ENCODE data around the gene HTRA1.

HTRA1 gene

DNA sequence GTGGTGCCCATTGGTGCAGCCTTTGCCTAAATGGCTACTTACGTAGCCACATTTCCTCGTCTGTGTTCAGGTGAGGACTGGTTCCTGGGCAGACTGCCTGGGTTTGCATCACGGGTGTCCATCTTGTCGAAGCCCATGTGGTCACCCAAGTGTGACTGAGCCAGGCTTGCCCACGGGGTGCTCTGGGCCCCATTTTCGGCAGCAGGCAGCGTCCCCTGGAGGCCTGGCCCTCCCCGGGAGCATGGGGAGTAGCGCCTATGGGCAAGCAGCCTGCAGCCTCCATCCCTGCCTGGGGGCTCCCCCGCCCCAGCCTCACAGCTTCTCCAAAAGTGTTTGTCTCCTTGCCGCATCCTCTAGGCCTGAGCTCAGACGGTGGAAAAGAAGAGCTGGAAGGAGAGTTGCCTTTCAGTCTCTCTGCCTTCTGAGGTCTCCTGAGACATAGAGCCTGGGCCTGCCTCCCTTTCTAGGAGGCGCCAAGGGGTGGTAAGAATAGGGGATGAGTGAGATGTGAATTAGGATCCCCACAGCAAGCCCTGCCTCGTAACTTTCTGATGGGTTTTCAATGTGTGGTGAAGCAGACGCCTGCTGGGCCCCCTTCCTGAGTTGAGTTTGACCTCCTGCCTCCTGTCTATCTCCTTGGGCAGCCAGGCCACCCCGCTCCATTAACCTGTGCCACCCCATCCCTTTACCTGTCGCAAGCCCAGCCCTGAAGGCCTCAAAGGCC lies 42.7 kb downstream of the HTRA1 start:
- Histone ChIP-seq H3K9ac (ENCODE audit: low read length) (no peak overlapping the region), H3K9me2 (ENCODE audit: low read depth, low read length) (no peaks in the 10 kb centered on the region), H3F3A (ENCODE audit: insufficient read depth, low read length) (no peaks in the 10 kb centered on the region), H3K4me3 (ENCODE audit: low read depth, low read length, poor library complexity, severe bottlenecking) (no peak overlapping the region), H3K4me1 (ENCODE audit: insufficient read depth, low read length, severe bottlenecking) (no peaks in the 10 kb centered on the region), H4K20me1 (ENCODE audit: insufficient read depth, low read length) (no peaks in the 10 kb centered on the region), H3K79me2 (ENCODE audit: insufficient read depth, low read length) (no peaks in the 10 kb centered on the region), H3K27ac (ENCODE audit: low read depth, low read length, poor library complexity, severe bottlenecking) (no peak overlapping the region), H2AFZ (ENCODE audit: low read length) (no peak overlapping the region), H3K4me2 (ENCODE audit: low read length) (no peak overlapping the region), H3K36me3 (ENCODE audit: insufficient read depth, low read length) (no peaks in the 10 kb centered on the region), H3K9me3 (ENCODE audit: low read length) (no peaks in the 10 kb centered on the region), H3K27me3 (ENCODE audit: insufficient read depth, low read length) (no peaks in the 10 kb centered on the region)
- no peak for TF ChIP-seq EZH2 (IDR thresholded peaks at IDR 0.05; ENCODE audit: borderline replicate concordance, low read length)
- TF ChIP-seq, protein P1, sequence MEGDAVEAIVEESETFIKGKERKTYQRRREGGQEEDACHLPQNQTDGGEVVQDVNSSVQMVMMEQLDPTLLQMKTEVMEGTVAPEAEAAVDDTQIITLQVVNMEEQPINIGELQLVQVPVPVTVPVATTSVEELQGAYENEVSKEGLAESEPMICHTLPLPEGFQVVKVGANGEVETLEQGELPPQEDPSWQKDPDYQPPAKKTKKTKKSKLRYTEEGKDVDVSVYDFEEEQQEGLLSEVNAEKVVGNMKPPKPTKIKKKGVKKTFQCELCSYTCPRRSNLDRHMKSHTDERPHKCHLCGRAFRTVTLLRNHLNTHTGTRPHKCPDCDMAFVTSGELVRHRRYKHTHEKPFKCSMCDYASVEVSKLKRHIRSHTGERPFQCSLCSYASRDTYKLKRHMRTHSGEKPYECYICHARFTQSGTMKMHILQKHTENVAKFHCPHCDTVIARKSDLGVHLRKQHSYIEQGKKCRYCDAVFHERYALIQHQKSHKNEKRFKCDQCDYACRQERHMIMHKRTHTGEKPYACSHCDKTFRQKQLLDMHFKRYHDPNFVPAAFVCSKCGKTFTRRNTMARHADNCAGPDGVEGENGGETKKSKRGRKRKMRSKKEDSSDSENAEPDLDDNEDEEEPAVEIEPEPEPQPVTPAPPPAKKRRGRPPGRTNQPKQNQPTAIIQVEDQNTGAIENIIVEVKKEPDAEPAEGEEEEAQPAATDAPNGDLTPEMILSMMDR (IDR thresholded peaks at IDR 0.05; ENCODE audit: low read length): no peak

DNA sequence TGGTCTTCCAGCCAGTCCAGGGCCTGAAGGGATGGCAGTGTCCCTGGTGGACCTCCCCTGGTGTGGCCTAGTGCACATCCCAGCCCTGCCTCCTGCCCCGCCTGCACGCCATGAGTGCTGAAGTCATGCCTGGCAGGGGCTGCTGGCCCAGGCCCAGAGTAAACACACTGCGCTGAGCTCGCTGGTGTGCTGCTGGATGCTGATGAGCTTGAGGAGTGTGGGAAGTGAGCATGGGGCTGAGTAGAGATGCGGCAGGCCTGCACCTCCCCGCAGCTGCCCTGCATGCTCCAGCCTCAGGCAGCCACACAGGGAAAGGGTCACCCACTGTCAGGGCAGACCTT lies 43.2 kb downstream of the HTRA1 start:
- Histone ChIP-seq H3K9me3 (ENCODE audit: low read length) (no peaks in the 10 kb centered on the region), H3F3A (ENCODE audit: insufficient read depth, low read length) (no peaks in the 10 kb centered on the region), H3K36me3 (ENCODE audit: insufficient read depth, low read length) (no peaks in the 10 kb centered on the region), H3K4me3 (ENCODE audit: low read depth, low read length, poor library complexity, severe bottlenecking) (no peak overlapping the region), H3K9ac (ENCODE audit: low read length) (no peak overlapping the region), H3K4me1 (ENCODE audit: insufficient read depth, low read length, severe bottlenecking) (no peaks in the 10 kb centered on the region), H3K4me2 (ENCODE audit: low read length) (no peak overlapping the region), H4K20me1 (ENCODE audit: insufficient read depth, low read length) (no peaks in the 10 kb centered on the region), H3K27me3 (ENCODE audit: insufficient read depth, low read length) (no peaks in the 10 kb centered on the region), H3K9me2 (ENCODE audit: low read depth, low read length) (no peaks in the 10 kb centered on the region), H2AFZ (ENCODE audit: low read length) (no peak overlapping the region), H3K27ac (ENCODE audit: low read depth, low read length, poor library complexity, severe bottlenecking) (no peak overlapping the region), H3K79me2 (ENCODE audit: insufficient read depth, low read length) (no peaks in the 10 kb centered on the region)
- no peak for TF ChIP-seq EZH2 (IDR thresholded peaks at IDR 0.05; ENCODE audit: borderline replicate concordance, low read length)

DNA sequence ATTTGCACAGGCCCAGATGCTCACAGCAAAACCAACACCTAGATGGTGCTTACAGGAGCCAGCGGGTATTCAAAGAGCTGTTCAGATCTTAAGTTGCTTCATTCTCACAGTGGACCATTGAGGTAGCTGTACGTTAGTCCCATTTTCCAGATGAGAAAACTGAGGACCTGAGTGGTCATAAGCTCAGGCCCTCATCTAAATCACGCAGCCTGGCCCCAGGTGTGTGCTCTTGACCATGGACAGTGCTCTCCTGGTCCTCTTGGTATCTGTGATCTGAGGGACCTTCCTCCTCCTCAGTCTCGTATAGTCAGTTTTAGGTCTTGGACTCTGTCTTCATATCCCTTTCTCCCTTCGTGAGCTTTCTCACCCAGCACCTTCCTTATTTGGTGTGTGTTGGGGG lies 43.7 kb downstream of the HTRA1 start:
- H4K20me1 ChIP-seq (ENCODE audit: insufficient read depth, low read length): no peaks in the 10 kb centered on the region
- H3K36me3 ChIP-seq (ENCODE audit: insufficient read depth, low read length): no peaks in the 10 kb centered on the region
- no peaks in the 10 kb centered on the region for H3K79me2 ChIP-seq (ENCODE audit: insufficient read depth, low read length)
- no peaks in the 10 kb centered on the region for H3K9me2 ChIP-seq (ENCODE audit: low read depth, low read length)
- no peaks in the 10 kb centered on the region for H3F3A ChIP-seq (ENCODE audit: insufficient read depth, low read length)
- no peak for TF ChIP-seq EZH2 (IDR thresholded peaks at IDR 0.05; ENCODE audit: borderline replicate concordance, low read length)
- TF ChIP-seq, protein P1 (IDR thresholded peaks at IDR 0.05; ENCODE audit: low read length): no peak
- H2AFZ ChIP-seq (ENCODE audit: low read length): no peak overlapping the region
- no peaks in the 10 kb centered on the region for H3K9me3 ChIP-seq (ENCODE audit: low read length)
- no peaks in the 10 kb centered on the region for H3K27me3 ChIP-seq (ENCODE audit: insufficient read depth, low read length)
- no peak overlapping the region for H3K4me2 ChIP-seq (ENCODE audit: low read length)
- no peak overlapping the region for H3K9ac ChIP-seq (ENCODE audit: low read length)
- no peaks in the 10 kb centered on the region for H3K4me1 ChIP-seq (ENCODE audit: insufficient read depth, low read length, severe bottlenecking)
- no peak overlapping the region for H3K27ac ChIP-seq (ENCODE audit: low read depth, low read length, poor library complexity, severe bottlenecking)
- H3K4me3 ChIP-seq (ENCODE audit: low read depth, low read length, poor library complexity, severe bottlenecking): no peak overlapping the region
